HG03159 (cell line): Measurements from ENCODE around the gene PDK3.
A peak's percentile ranks its signal among the peaks of the same experiment; 100 is the strongest.

Experiments used
- ATAC-seq: cut with Tn5 transposase; IDR thresholded peaks from one replicate; pipeline ENCODE4 v1.9.1; 2021; ENCODE audit warnings: mild to moderate bottlenecking, moderate library complexity; ENCODE audit not compliant: unreplicated experiment

PDK3 gene

DNA sequence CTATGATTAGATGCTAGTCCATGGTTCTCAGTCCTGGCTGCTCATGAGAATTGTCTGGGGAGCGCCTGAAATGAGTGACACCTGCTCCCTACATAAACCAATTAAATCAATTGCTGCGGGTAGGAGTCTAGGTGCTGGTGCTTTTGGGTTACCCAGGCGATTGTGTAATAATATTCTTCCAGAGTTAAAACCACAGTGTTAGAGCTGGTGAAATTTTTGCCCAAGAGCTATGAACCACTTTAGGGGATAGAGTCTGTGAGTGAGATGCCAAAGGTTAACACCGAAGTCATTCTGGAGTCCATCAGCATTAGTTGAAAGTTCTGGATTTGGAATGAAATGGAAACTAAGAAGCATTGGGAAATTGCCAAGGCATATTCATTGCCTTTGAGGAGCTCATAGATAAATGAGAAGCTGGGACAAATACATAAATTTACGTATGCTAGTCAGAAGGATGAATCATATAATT lies 15.3 kb downstream of the PDK3 start:
- peak; percentile 35 for ATAC-seq

DNA sequence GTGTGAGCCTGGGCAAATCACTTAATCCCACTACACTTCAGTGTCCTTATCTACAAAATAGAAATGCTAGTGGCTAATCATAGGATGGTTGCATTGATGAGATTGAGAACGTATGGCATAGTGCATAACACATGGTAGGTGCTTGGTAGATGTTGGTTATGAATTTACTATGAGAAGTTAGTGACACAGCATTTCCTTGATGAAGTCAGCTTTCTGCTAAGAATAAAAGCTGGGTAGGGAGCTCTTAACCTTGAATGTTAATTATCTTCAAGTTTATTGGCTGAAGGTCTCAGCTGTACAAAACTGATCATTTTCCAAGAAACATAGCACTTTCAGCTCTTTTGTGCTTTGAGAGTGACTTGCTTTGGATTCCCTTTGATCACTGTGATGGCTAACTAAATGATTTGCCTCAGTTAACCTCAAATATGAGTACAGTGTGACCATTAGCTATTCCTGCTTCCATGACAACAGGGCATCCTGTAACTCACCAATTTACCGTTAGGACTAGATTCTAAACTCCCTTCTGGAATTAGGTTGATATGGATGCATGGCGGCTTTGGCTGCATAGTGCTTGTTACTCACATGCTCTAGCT lies 17.8 kb downstream of the PDK3 start:
- ATAC-seq, result no peak

DNA sequence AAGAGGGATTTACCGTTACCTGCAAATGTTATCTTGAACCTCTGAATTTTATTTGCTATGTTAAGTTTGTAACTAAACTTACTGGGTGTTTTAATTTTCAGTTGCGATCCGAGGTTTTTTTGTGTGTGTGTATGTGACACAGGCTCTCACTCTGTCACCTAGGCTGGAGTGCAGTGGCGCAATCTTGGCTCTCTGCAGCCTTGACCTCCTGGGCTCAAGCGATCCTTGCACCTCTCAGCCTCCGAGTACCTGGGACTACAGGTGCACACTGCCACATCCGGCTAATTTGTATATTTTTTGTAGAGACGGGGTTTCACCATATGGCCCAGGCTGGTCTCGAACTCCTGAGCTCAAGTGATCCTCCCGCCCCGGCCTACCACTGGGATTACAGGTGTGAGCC lies 18.5 kb downstream of the PDK3 start:
- ATAC-seq, result no peak

DNA sequence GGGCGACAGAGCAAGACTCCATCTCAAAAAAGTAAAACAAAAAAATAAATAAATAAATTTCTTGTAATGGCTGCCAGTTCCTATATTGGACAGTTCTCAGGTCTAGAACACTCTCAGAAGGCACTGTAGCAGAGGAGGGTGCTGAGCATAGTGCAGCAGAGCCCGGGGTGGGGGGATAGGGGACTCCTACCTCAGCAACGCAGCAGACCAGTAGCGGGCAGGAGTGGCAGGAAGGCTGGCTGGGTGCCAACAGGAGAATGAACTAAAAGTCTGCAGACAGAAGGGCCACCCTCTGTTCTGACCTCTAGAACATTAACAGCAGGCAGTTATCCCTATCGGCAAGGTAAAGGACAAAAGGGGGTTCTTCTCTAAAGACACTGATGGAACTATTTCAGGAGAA lies 20.2 kb downstream of the PDK3 start:
- no peak for ATAC-seq

DNA sequence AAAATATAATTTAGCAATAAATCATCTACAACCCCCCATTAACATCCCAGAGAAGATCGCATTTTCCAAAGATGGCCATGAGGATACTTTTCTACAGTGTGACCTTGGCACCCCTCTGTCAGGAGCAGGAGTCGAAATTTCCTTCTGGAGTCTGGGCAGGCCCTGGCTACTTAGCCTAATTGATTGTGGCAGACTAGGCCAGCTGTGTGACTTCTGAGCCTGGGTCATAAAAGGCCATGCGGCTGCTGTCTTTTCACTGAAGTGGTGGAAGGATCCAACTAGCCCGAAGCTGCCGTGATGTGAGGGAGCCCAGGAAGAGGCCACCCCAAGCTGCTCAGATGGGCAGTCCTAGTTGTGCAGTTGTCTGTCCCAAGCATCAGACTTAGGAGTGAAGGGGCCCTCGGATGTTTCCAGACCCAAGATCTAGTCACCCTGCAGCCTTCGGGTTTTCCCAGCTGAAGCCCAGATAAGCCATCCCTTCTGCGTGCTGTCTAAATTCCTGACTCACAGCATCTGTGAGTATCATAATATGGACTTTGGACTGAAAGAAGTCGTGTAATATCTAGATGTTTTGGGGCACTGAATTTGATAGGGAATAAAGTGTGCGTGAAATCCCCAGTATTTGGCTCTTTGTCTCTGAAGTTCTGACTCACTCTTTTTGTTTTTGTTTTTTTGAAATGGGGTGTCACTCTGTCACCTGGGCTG lies 21.0 kb downstream of the PDK3 start:
- ATAC-seq, result no peak

DNA sequence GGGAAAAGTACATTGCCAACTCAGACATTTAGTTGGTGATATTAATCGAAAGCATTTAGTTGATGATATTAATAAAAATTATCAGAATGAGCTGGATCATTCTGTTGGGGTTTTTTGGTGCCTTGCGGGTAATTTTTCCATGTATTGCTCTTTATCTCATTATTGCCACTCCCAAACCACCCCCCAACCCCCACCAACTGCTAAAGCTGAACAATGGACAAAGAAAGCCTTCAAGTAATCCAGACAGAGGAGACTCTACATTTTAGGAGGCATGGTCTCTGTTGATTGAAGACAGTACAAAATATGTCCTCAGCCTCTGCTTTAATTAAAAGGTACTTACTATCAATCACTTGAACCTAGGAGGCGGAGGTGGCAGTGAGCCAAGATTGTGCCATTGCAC lies 22.5 kb downstream of the PDK3 start:
- ATAC-seq, result no peak

DNA sequence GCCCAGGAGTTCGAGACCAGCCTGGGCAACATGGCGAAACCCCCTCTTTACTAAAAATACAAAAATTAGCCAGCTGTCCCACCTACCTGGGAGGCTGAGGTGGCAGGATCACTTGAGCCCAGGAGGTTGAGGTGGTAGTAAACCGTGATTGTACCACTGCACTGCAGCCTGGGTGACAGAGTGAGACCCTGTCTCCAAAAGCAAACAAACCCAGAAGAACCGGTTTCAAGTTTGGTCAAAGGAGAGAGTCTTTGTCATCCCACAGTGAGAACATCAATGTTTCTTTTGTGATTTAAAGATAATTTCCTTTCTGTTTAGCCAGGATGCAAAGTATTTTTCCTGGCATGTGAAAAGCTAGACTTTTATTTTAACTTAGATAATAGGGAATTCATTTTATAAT lies 26.7 kb downstream of the PDK3 start:
- no peak for ATAC-seq

DNA sequence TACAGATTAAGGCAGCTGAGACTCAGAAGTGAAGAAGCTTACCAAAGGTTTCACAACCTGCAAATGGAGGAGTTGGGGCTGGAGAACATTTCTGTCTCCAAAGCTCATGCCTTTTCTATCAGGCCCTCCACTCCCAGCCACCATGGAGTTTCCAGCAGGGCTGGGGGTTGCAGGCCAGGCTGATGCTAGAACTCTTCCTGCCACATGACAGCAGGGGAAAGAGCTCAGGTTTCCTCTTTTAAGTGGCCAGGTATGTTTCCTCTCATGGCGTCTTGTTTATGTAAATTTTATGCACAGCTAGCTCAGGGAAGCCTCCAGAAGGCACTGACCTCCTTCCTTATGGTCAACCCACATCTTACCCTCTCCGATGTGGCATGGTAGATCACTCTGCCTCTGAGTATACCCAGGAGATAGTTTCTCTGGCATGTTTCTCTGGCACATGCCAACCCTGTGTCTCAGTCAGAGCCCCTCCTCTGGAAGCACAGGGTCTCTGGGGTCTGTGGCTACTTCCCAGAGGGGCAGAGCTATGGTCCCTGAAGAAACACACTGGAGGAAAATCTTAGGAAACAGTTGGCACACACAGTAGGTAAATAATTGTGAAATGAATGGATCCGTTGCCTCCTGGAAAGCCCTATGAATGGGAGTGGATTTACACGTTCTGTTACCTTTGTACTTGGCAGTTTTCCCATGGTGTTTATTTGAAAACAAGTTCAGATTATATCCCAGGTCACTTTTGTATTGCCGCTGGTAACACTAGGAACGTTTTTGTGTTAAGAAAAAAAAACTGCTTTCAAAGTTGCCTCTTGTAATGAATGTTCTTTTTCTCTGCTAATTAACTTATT lies 28.9 kb downstream of the PDK3 start:
- no peak for ATAC-seq

DNA sequence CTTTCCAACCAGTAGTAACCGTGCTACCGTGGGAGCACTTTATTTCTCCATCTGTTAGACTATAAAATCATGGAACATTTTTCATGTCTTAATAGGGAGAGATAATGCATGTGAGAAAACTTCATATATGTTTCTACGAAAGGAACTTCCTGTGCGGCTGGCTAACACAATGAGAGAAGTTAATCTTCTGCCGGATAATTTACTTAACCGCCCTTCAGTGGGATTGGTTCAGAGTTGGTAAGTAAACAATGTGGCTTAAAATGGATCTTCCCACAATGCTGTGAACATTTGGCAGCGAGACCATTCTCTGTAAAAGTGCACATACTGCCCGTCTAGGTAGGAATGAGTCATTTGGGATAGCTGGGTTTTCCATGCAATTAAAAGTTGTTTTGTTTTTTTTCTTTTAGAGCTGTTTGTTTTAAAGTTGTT lies 29.6 kb downstream of the PDK3 start:
- ATAC-seq, result no peak

DNA sequence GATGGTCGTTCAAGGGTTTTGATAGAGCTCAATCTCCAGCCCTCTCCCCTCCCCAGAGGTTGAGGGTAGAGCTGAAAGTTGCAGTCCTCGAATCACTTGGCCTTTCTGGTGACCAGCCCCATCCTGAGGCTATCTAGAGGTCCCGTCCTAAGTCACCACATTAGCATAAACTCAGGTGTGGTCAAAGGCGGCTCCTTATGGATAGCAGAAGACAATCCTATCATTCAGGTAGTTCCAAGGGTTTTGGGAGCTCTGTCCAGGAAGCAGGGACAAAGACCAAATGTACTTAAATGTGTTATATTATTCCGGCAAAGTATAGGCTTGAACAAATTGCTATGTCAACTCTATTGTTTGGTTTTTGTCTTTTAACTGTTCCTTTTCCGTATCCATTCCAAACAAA lies 30.6 kb downstream of the PDK3 start:
- ATAC-seq, result no peak

DNA sequence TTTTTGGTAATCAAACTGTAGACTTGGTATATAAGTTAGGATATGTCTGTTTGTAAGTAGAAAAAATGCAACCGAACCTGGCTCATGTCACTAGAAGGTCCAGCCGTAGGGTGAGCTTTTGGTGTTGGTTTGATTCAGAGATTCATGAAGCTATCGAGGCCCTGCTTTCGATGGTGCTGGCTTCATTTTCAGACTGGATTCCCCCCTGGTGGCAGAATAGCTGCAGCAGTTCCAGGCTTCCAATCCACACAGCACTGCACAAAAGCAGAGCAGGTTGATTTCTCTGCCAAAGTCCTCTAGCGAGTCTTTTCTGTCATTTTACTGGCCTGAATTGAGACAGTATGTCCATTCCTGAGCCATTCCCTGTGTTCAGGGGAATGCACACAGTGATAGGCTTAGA lies 33.1 kb downstream of the PDK3 start:
- no peak for ATAC-seq

DNA sequence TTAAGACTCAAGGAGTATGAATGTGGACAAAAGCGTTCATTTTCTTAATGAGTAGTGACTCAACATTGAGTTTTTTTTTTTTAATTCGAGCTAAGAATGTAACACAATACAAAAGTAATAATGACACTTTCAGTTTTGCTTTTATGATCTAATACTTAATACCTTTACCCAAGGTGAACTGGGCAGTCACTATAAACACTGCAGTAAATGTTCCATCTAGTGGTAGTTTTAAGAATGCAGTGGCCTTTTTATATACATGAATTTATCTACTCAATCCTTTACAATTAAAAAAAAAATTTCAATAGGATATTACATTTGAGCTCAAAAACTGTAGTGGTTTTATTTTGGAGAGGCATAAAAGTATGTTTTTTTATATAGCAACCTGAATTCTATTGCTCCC lies 33.9 kb downstream of the PDK3 start:
- ATAC-seq, result no peak

DNA sequence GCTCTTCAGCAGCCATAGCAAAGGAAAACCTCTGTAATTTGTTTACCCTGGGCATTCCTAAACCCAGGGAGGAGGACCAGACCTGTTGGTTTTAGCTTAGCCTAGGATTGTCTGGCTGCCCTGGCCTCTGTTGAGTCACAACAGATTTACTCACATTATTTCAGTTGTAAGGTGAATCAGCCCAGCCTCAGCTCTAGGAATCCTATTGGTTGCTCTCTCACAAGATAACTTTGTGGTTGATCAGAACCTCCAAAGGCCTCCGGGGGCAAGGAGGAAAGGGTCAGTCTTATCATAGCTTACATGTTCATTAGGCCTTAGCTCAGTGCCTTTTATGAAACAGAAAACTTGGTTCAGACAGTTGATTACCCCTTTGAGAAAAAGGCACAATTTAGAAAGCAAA lies 41.0 kb downstream of the PDK3 start:
- peak; percentile 66 for ATAC-seq

DNA sequence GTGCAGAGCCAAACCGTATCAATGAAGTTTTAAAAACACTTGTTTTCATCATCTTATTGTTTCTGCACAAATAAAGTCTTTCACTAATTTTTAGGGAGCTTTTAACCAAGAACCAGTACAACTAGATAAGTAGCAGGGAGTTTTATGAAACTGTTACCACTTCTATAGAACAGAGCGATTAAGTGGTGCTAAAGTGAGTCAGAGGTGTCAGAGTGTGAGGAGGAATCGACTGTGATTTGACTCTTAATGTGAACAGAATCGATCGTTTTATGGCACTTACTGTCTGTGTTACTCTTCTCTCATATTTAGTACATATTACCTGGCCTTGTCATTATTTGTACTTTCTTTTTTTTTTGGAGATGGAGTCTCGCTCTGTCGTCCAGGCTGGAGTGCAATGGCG lies 43.3 kb downstream of the PDK3 start:
- ATAC-seq, result no peak

DNA sequence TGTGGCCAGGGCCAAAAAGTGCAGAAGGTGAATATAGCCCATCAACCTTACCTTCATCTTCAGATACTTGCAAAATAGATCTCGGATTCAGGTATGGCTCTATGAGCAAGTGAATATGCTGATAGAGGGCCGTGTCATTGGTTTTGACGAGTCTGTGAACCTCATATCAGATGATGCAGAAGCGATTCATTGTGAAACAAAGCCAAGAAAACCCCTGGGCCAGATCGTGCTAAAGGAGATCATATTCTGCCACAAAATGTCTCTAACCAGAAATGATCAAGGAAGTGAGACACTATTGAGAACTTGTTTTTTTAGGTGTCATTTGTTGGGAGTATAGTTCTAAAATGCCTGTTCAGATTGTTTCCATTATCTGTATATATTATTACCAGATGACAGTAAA lies 48.3 kb downstream of the PDK3 start:
- peak; percentile 92 for ATAC-seq

DNA sequence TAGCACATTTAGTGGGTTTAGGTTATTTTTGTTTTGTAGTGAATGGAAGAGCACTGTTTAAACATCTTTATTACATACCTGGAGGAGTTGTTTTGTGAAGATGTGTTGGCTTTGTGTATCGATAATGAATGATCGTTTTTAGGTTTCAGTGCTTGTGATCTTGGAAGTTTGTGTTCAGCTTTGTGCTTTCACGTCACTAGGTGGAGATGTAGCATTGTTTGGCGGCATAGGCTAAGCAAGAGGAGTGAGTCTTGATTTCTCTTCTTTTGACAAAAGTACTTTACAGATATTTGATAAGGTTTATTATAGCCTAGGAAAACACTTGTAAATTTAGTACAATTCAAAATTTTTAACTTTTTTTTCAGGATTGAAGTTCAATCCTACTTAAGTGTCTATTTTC lies 50.4 kb downstream of the PDK3 start:
- no peak for ATAC-seq

DNA sequence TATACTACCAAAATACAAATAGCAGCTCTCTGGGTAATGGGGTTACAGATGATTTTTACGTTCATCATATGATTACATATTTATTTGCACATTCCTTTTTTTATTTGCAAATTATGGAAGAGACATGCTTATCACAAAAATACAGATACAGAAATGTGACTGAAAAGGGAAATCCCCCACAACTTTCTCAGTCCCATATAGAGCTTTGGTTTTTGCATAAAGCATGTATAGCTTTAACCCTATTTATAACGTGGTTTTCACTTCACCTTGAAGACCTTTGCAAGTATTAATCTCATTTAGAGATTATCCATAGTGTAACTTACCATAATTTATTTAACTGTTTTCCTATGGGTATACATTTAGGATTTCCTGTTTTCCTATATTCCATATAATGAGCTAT lies 55.4 kb downstream of the PDK3 start:
- no peak for ATAC-seq

DNA sequence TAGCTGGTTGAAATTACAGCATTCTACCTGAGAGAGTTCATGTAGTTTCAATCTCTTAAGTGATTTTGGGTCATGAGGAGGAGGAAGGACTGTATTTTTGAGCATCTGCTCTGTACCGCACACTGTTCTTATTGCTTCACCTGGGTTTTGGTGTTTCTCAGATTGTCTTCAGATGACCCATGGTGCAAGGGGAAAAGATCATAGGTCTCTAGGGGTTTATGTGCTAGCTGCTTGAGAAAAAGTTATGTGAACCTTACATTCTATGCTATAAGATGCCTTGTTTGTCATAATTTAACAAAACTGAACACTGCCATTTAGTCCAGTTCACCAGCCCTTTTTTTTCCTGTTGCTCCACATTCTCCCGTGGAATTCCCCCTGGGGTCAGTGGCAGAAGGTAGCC lies 60.4 kb downstream of the PDK3 start:
- ATAC-seq, result no peak

DNA sequence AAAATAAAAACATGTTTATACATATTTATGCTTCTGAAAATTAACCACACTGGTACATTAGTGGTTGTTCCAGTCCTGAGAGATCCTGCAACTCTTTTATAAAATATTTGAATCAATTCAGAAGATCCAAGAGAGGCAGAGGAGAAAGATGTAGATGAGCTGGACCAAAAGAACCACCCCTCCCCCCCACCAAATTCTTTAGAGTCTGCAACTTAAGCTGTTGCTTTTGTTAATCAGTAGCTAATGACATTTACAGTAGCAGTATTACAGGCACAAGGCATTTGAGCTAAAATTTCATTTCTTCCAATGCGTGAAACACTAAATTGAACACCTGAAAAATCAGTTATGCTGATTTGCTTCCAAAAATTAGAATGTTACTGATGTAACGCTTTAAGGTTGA lies 61.5 kb downstream of the PDK3 start:
- ATAC-seq, result no peak

DNA sequence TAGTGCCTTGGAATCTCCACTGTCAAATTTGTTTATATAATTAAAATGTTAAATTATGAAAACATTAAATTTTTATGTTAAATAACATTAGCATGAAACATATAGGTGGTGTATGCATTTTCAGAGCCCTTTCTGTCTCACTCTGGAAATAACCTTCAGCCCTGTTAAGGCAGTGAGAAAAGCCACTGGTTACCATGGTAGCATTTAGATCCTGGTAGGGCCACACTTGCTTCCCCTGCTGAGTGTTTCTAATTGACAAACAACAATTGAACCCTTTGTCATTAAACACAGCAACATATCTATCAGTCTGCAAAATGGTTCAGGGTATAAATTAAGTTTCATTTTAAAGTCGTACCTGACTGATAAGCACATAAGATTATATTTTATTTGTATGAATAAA lies 63.5 kb downstream of the PDK3 start:
- no peak for ATAC-seq

DNA sequence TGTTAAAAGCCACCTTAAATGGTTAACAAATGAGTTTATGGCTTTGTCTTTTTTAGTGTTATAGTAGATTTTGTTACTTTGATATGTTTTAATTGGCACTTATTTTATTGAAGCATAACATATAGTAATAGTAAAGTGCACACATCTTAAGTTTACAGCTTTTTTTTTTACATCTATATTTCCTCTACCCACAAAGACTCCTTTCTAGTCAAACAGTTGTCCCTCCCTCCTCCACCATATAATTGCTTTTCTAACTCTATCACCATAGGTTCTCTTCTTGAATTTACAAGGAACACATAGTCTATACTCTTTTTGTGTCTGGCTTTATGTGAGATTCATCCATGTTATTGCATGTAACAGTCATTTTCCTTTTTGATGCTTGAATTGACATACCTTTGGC lies 71.5 kb downstream of the PDK3 start:
- no peak for ATAC-seq

DNA sequence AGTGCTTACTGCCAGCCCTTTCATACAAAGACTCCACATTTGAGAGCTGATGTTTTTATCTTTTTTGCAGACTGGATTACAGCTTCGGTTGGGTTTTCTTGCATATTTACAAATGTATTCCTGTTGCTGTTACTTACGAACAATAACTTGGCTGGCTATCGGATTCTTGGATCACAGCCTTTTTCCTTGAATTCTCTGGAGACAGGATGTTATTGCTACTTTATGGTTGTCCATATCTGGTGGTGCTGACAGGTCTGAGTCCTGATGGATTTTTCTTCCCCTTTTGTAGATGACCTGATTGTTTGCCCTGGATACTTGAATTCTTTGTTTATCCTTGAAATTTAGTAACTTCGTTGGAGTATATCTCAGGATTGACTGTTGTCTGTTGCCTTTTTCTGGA lies 77.7 kb downstream of the PDK3 start:
- ATAC-seq, result no peak
